Measurements from ENCODE around the gene NECTIN3.

DNA sequence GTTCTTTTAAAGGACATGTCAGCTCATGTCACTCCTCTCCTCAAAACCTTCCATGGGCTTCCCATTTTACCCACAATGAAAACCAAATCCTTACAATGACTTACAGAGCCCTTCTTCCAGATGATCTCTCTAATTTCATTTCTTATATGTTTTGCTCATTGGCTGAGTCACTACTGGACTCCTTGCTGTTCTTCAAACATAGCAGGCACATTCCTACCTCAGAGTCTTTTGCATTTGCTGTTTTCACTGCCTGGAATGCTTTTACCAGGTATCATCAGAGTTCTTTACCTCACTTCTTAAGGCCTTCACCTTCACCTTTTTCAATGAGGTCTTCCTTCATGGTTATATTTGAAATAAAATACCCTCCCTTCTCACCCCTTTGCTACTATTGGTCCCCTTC lies 57.3 kb downstream of the NECTIN3 start:
- TF ChIP-seq, protein P1, sequence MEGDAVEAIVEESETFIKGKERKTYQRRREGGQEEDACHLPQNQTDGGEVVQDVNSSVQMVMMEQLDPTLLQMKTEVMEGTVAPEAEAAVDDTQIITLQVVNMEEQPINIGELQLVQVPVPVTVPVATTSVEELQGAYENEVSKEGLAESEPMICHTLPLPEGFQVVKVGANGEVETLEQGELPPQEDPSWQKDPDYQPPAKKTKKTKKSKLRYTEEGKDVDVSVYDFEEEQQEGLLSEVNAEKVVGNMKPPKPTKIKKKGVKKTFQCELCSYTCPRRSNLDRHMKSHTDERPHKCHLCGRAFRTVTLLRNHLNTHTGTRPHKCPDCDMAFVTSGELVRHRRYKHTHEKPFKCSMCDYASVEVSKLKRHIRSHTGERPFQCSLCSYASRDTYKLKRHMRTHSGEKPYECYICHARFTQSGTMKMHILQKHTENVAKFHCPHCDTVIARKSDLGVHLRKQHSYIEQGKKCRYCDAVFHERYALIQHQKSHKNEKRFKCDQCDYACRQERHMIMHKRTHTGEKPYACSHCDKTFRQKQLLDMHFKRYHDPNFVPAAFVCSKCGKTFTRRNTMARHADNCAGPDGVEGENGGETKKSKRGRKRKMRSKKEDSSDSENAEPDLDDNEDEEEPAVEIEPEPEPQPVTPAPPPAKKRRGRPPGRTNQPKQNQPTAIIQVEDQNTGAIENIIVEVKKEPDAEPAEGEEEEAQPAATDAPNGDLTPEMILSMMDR (IDR thresholded peaks at IDR 0.05), result no peak
- TF ChIP-seq BCL3 (IDR thresholded peaks at IDR 0.05), result no peak
- no peak for TF ChIP-seq NPAS2 (CRISPR knock-in tag; IDR thresholded peaks at IDR 0.05; ENCODE audit: borderline replicate concordance)
- no peak for TF ChIP-seq JUN (IDR thresholded peaks at IDR 0.05)
- no peak for TF ChIP-seq MYC (IDR thresholded peaks at IDR 0.05; ENCODE audit: borderline replicate concordance, low read length)
- no peak for TF ChIP-seq REST (IDR thresholded peaks at IDR 0.05)
- TF ChIP-seq HDAC2 (IDR thresholded peaks at IDR 0.05), result no peak
- TF ChIP-seq JUNB (IDR thresholded peaks at IDR 0.05), result no peak
- TF ChIP-seq RAD21 (conservative IDR thresholded peaks at IDR 0.05 in 1 of 2, IDR thresholded peaks at IDR 0.05 in 1 of 2), result no peak
- TF ChIP-seq MAX (IDR thresholded peaks at IDR 0.05), result no peak
- no peak for TF ChIP-seq USF2 (IDR thresholded peaks at IDR 0.05)
- no peak for TF ChIP-seq EHMT2 (IDR thresholded peaks at IDR 0.05; ENCODE audit: low read depth)
- TF ChIP-seq BHLHE40 (IDR thresholded peaks at IDR 0.05; ENCODE audit: low read depth, low read length), result no peak
- TF ChIP-seq HMGXB4 (CRISPR knock-in tag; IDR thresholded peaks at IDR 0.05; ENCODE audit: borderline replicate concordance), result no peak
